ENCODE results near the gene MERTK. TPM values are rescaled to one million over a fixed set of nuclear protein-coding genes. Genes with fewer than 3 reads are reported as not detected.

The MERTK gene
- polyA plus RNA-seq, 1 of the 3 experiments (the other 2 are of a cell fraction): 9.6 TPM

DNA sequence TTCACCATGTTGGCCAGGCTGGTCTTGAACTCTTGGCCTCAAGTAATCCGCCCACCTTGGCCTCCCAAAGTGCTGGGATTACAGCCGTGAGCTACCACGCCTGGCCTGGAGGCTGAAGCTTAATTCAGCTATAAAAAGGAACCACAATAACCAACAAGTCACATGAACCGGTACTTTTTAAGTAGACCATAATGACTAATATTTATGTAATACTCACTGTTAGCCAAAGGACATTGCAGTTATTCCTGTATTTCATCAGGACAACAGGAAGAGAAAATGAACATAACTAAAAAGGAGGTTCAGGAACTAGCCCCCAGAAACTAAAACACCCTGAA lies 107.6 kb downstream of the MERTK start:
- Histone ChIP-seq H3K4me2 (no peak overlapping the region), H3K4me3 (ENCODE audit: low read depth in 2 of 2, low read length in 1 of 2) (no peak overlapping the region), H4K20me1 (ENCODE audit: insufficient read depth) (no peaks in the 10 kb centered on the region), H3K79me2 (ENCODE audit: insufficient read depth) (no peaks in the 10 kb centered on the region), H3F3A (replicated peaks; ENCODE audit: insufficient read depth) (no peaks in the 10 kb centered on the region), H3K9ac (no peak overlapping the region), H3K4me1 (ENCODE audit: control insufficient read depth in 1 of 2, insufficient read depth in 2 of 2, low read depth in 1 of 2, low read length in 1 of 2) (no peaks in the 10 kb centered on the region), H3K9me3 (no peaks in the 10 kb centered on the region), H3K9me2 (no peaks in the 10 kb centered on the region), H3K27me3 (ENCODE audit: insufficient read depth) (no peaks in the 10 kb centered on the region), H3K27ac (ENCODE audit: low read depth in 2 of 2, low read length in 1 of 2) (no peak overlapping the region), H3K36me3 (replicated peaks in 1 of 2; ENCODE audit: control insufficient read depth in 1 of 2, insufficient read depth in 2 of 2, low read length in 1 of 2) (no peaks in the 10 kb centered on the region), H2AFZ (ENCODE audit: low read depth) (no peak overlapping the region)
- 93% methylated on average over 4 of the region's 4 CpGs for WGBS (ENCODE audit: low lambda C conversion rate)
- ChIA-PET POLR2A (no interaction called here), CTCF (no interaction called here)
- TF ChIP-seq FOXJ3 (CRISPR knock-in tag; IDR thresholded peaks at IDR 0.05) (no peak), ELF1 (IDR thresholded peaks at IDR 0.05) (no peak), NRF1 (IDR thresholded peaks at IDR 0.05; ENCODE audit: low read depth, low read length) (no peak), FOXM1 (IDR thresholded peaks at IDR 0.05; ENCODE audit: low read depth) (no peak), GABPA (IDR thresholded peaks at IDR 0.05; ENCODE audit: low read depth) (no peak), RCOR1 (IDR thresholded peaks at IDR 0.05; ENCODE audit: low read length) (no peak), SMC3 (IDR thresholded peaks at IDR 0.05; ENCODE audit: low read depth, low read length) (no peak), FOSL2 (IDR thresholded peaks at IDR 0.05; ENCODE audit: borderline replicate concordance, low read depth) (no peak), EP300 (IDR thresholded peaks at IDR 0.05; ENCODE audit: borderline replicate concordance in 1 of 2, low read depth in 1 of 2, low read length in 1 of 2) (no peak), NFIC (IDR thresholded peaks at IDR 0.05; ENCODE audit: borderline replicate concordance) (no peak), RFX5 (IDR thresholded peaks at IDR 0.05; ENCODE audit: low read length) (no peak), POLR2AphosphoS5 (IDR thresholded peaks at IDR 0.05; ENCODE audit: low read depth, low read length) (no peak), SIN3A (IDR thresholded peaks at IDR 0.05; ENCODE audit: borderline replicate concordance, low read depth, low read length) (no peak), TCF12 (IDR thresholded peaks at IDR 0.05) (no peak)
- TF ChIP-seq, protein P1, sequence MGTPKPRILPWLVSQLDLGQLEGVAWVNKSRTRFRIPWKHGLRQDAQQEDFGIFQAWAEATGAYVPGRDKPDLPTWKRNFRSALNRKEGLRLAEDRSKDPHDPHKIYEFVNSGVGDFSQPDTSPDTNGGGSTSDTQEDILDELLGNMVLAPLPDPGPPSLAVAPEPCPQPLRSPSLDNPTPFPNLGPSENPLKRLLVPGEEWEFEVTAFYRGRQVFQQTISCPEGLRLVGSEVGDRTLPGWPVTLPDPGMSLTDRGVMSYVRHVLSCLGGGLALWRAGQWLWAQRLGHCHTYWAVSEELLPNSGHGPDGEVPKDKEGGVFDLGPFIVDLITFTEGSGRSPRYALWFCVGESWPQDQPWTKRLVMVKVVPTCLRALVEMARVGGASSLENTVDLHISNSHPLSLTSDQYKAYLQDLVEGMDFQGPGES (IDR thresholded peaks at IDR 0.05; ENCODE audit: low read depth, low read length): no peak
- TF ChIP-seq, protein P2, sequence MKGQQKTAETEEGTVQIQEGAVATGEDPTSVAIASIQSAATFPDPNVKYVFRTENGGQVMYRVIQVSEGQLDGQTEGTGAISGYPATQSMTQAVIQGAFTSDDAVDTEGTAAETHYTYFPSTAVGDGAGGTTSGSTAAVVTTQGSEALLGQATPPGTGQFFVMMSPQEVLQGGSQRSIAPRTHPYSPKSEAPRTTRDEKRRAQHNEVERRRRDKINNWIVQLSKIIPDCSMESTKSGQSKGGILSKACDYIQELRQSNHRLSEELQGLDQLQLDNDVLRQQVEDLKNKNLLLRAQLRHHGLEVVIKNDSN (IDR thresholded peaks at IDR 0.05; ENCODE audit: borderline replicate concordance, low read depth): no peak
- TF ChIP-seq, protein P3, sequence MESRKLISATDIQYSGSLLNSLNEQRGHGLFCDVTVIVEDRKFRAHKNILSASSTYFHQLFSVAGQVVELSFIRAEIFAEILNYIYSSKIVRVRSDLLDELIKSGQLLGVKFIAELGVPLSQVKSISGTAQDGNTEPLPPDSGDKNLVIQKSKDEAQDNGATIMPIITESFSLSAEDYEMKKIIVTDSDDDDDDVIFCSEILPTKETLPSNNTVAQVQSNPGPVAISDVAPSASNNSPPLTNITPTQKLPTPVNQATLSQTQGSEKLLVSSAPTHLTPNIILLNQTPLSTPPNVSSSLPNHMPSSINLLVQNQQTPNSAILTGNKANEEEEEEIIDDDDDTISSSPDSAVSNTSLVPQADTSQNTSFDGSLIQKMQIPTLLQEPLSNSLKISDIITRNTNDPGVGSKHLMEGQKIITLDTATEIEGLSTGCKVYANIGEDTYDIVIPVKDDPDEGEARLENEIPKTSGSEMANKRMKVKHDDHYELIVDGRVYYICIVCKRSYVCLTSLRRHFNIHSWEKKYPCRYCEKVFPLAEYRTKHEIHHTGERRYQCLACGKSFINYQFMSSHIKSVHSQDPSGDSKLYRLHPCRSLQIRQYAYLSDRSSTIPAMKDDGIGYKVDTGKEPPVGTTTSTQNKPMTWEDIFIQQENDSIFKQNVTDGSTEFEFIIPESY (IDR thresholded peaks at IDR 0.05; ENCODE audit: borderline replicate concordance, low read depth): no peak
- no peak for DNase-seq

Measured in SK-N-SH (cell line).